Measurements from ENCODE around the gene MAP4K1. TPM values are rescaled to one million over a fixed set of nuclear protein-coding genes. Genes with fewer than 3 reads are reported as not detected.

MAP4K1 gene
- total RNA-seq, 1 experiment from 2014 or later = 1.5 TPM

GRCh38 chr19:38563475-38563874 lies 54.3 kb downstream of the MAP4K1 start:
- no TSS peak for BruUV-seq (replicated peaks)
- no peak overlapping the region for H3K4me3 ChIP-seq (ENCODE audit: low read depth, low read length, poor library complexity, severe bottlenecking)
- intact Hi-C loops (cut with micrococcal nuclease; ENCODE audit: unreplicated experiment) = no loop called here
- H3K36me3 ChIP-seq (ENCODE audit: insufficient read depth, low read length, poor library complexity, severe bottlenecking) = no peaks in the 10 kb centered on the region
- no peak overlapping the region for H3K27ac ChIP-seq (ENCODE audit: low read depth, low read length, poor library complexity, severe bottlenecking)
- ChIA-PET CTCF (no interaction called here), POLR2A (ENCODE audit: low non-redundant PET) (no interaction called here)
- H3K4me1 ChIP-seq (ENCODE audit: insufficient read depth, low read length, poor library complexity, severe bottlenecking) = no peaks in the 10 kb centered on the region
- DNase-seq (ENCODE audit: low spot score) = no peak
- no peak for TF ChIP-seq CTCF (conservative IDR thresholded peaks at IDR 0.05; ENCODE audit: low read depth, low read length)
- no peak for TF ChIP-seq EZH2 (IDR thresholded peaks at IDR 0.05; ENCODE audit: borderline replicate concordance, low read depth, low read length, poor library complexity, severe bottlenecking)
- no peaks in the 10 kb centered on the region for H3K9me3 ChIP-seq (ENCODE audit: low read depth, low read length, poor library complexity, severe bottlenecking)
- peaks cover 16% of the 10 kb centered on the region for H3K27me3 ChIP-seq (replicated peaks; ENCODE audit: insufficient read depth, low read depth, low read length, poor library complexity)

- DNase-seq (ENCODE audit: low spot score) = no peak
- Histone ChIP-seq H3K27ac (ENCODE audit: low read depth, low read length, poor library complexity, severe bottlenecking) (no peak overlapping the region), H3K27me3 (replicated peaks; ENCODE audit: insufficient read depth, low read depth, low read length, poor library complexity) (peaks cover 16% of the 10 kb centered on the region), H3K9me3 (ENCODE audit: low read depth, low read length, poor library complexity, severe bottlenecking) (no peaks in the 10 kb centered on the region), H3K4me3 (ENCODE audit: low read depth, low read length, poor library complexity, severe bottlenecking) (no peak overlapping the region), H3K4me1 (ENCODE audit: insufficient read depth, low read length, poor library complexity, severe bottlenecking) (no peaks in the 10 kb centered on the region), H3K36me3 (ENCODE audit: insufficient read depth, low read length, poor library complexity, severe bottlenecking) (no peaks in the 10 kb centered on the region)
- no TSS peak for BruUV-seq (replicated peaks)
- ChIA-PET CTCF (no interaction called here), POLR2A (ENCODE audit: low non-redundant PET) (no interaction called here)
- intact Hi-C loops (cut with micrococcal nuclease; ENCODE audit: unreplicated experiment) = no loop called here
- TF ChIP-seq EZH2 (IDR thresholded peaks at IDR 0.05; ENCODE audit: borderline replicate concordance, low read depth, low read length, poor library complexity, severe bottlenecking) = no peak
- TF ChIP-seq CTCF (conservative IDR thresholded peaks at IDR 0.05; ENCODE audit: low read depth, low read length) = no peak
Observed at GRCh38 chr19:38562096-38562495, 55.7 kb downstream of the MAP4K1 start.

GRCh38 chr19:38561658-38562057 lies 56.1 kb downstream of the MAP4K1 start:
- H3K27me3 ChIP-seq (replicated peaks; ENCODE audit: insufficient read depth, low read depth, low read length, poor library complexity) = peaks cover 16% of the 10 kb centered on the region
- H3K36me3 ChIP-seq (ENCODE audit: insufficient read depth, low read length, poor library complexity, severe bottlenecking) = no peaks in the 10 kb centered on the region
- no peak for DNase-seq (ENCODE audit: low spot score)
- ChIA-PET POLR2A (ENCODE audit: low non-redundant PET) (no interaction called here), CTCF (no interaction called here)
- no peak overlapping the region for H3K4me3 ChIP-seq (ENCODE audit: low read depth, low read length, poor library complexity, severe bottlenecking)
- TF ChIP-seq EZH2 (IDR thresholded peaks at IDR 0.05; ENCODE audit: borderline replicate concordance, low read depth, low read length, poor library complexity, severe bottlenecking) (no peak), CTCF (conservative IDR thresholded peaks at IDR 0.05; ENCODE audit: low read depth, low read length) (no peak)
- BruUV-seq (replicated peaks) = no TSS peak
- H3K4me1 ChIP-seq (ENCODE audit: insufficient read depth, low read length, poor library complexity, severe bottlenecking) = no peaks in the 10 kb centered on the region
- intact Hi-C loops (cut with micrococcal nuclease; ENCODE audit: unreplicated experiment) = no loop called here
- H3K9me3 ChIP-seq (ENCODE audit: low read depth, low read length, poor library complexity, severe bottlenecking) = no peaks in the 10 kb centered on the region
- H3K27ac ChIP-seq (ENCODE audit: low read depth, low read length, poor library complexity, severe bottlenecking) = no peak overlapping the region

Data from A673 (cell line).